Heart left ventricle (tissue), 13 donors: Measurements from ENCODE around the gene CTDP1.

Experiments
- POLR2A ChIP-seq, 2 donors: fragments of 450-650 bp; IDR thresholded peaks; one replicate each; pipeline ENCODE4 v1.6.1; 2017; ENCODE audit warnings: antibody characterized with exemption in 2 of 2, mild to moderate bottlenecking in 2 of 2, moderate library complexity in 2 of 2
- TF ChIP-seq, protein P1 (sequence below), 12 donors: fragments of 200-600 bp; sonication (generic) in 4 of 12; IDR thresholded peaks; one replicate each; pipeline versions ENCODE4 v1.5.0 to v1.8.0; 2018 to 2022; ENCODE audit warnings: antibody characterized with exemption in 12 of 12, mild to moderate bottlenecking in 5 of 12
- donor health status: ischemic (EF 13 %, LVEDD 7.1; RV severe dilation, severe dysfunction).
- donor health status: DM: no; HTN: yes; CAD: no.
- donor health status: DM: no; HTN: no; CAD: no.
- donor health status: ischemic (EF 25% LVEDD 6.9; RV normal size, moderate dysfunction).
- donor health status: ischemic (EF 25% LVEDD 5.7; RV mildly dilated, moderate dysfunction).
- donor health status: ischemic (EF 35%, LVEDD 5.7; RV mildly dilated, moderate dysfunction).
- donor health status: nonischemic (EF 11% LVEDD 7.7; RV severe dilation, severe dysfunction).
- donor health status: DM: yes; HTN: yes; CAD: no.
- donor health status: PGD.
- donor health status: ischemic (EF 29% LVEDD 5.4; RV normal size, mild dysfunction).
- donor health status: nonischemic (EF 23%, LVEDD 6.1; RV moderate dilation, normal function).

DNA sequence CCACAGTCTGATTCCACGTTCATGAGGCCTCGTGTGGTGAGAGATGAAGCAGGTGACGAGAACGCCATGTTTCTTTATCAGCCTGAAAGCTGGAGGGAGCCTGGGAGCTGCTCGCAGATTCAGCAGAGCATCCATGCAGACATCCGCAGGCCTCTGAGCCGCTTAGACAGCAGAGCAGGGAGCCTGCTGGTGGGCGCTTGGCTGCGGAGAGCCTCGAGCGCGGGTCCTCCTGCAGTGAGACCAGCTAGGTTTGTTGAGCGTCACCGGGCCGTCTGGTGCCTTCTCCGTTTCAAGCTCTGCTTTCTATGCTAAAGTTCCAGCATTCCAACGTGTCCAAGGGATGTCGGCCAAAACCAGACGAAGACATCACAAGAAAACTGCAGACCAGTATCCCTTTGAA, 27.6 kb downstream of the CTDP1 start:
- no peak for TF ChIP-seq POLR2A (IDR thresholded peaks at IDR 0.05)
- TF ChIP-seq, protein P1, sequence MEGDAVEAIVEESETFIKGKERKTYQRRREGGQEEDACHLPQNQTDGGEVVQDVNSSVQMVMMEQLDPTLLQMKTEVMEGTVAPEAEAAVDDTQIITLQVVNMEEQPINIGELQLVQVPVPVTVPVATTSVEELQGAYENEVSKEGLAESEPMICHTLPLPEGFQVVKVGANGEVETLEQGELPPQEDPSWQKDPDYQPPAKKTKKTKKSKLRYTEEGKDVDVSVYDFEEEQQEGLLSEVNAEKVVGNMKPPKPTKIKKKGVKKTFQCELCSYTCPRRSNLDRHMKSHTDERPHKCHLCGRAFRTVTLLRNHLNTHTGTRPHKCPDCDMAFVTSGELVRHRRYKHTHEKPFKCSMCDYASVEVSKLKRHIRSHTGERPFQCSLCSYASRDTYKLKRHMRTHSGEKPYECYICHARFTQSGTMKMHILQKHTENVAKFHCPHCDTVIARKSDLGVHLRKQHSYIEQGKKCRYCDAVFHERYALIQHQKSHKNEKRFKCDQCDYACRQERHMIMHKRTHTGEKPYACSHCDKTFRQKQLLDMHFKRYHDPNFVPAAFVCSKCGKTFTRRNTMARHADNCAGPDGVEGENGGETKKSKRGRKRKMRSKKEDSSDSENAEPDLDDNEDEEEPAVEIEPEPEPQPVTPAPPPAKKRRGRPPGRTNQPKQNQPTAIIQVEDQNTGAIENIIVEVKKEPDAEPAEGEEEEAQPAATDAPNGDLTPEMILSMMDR (IDR thresholded peaks at IDR 0.05): no peak
